Activated CD8-positive, alpha-beta memory T cell treated with anti-CD3 and anti-CD28 coated beads for 48 hours (primary cell): ENCODE data around the gene ZDHHC1.

Experiments
- DNase-seq, 3 experiments: peaks; one replicate each; pipeline ENCODE4 v3.0.0-alpha.2; 2020; ENCODE audit warnings: low read depth in 2 of 3, low spot score in 2 of 3

Gene ZDHHC1

DNA sequence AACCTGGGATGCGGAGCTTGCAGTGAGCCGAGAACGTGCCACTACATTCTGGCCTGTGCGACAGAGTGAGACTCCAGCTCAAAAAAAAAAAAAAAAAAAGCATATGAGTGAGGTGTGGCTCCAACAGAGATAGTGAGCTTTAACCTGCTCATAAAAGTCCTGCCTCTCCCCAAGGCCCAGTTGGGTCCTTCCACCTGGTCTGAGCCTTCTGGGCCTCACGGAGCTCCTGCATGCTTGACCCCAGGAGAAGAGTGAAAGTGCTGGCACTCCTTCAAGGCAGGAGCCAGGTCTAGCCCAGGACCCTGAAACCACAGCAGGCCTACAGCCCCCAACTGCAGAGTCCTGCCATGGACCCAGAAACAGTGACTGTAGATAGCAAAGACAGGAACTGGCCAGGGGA is 32.3 kb upstream of the ZDHHC1 start:
- no peak for DNase-seq

GRCh38 chr16:67447508-67448076 is 31.3 kb upstream of the ZDHHC1 start:
- DNase-seq: peak; percentile 46 to 57 (median 48)

- no peak for DNase-seq
Measured at GRCh38 chr16:67446968-67447507, 30.8 kb upstream of the ZDHHC1 start.

GRCh38 chr16:67445913-67446907 is 29.9 kb upstream of the ZDHHC1 start:
- no peak for DNase-seq

DNA sequence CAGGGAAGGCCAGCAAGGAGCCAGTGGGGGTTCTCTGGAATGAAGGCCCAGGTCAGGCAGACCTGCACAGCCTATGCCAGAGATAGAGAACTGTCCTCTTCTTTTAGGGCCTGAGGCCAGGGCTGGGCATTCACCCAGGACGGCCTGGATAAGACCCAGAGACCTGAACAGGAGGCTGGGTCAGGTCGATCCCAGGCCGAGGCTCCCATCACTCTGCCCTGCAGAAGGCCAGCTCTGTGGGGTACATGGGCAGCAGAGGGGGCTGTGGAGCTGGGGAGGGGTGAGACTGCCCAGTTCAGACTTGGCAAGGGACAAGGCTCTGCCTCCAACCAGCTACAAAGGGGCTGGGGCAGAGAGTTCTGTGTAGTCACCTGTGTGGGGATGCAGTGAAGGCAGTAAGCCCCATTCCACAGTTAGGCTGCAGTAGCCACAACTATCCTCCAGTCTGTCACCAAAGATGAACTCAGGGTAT is 29.2 kb upstream of the ZDHHC1 start:
- no peak for DNase-seq

DNA sequence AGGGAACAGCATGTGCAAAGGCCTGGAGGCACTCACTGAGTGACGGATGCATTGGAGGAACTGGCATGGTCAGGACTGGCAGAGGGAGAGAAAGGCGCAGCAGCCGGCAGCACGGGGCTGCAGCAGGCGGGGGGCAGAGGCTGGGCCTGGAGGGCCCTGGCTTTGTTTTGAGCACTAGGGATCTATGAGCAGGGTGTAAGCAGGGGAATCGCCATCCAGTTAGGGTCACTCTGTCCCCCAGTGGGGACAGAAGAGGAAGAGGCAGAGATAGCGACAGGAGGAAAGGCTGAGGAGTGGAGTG is 28.8 kb upstream of the ZDHHC1 start:
- DNase-seq: no peak

GRCh38 chr16:67444259-67445125 is 28.2 kb upstream of the ZDHHC1 start:
- no peak for DNase-seq

- DNase-seq: no peak
Measured at GRCh38 chr16:67443265-67443664, 27.0 kb upstream of the ZDHHC1 start.

DNA sequence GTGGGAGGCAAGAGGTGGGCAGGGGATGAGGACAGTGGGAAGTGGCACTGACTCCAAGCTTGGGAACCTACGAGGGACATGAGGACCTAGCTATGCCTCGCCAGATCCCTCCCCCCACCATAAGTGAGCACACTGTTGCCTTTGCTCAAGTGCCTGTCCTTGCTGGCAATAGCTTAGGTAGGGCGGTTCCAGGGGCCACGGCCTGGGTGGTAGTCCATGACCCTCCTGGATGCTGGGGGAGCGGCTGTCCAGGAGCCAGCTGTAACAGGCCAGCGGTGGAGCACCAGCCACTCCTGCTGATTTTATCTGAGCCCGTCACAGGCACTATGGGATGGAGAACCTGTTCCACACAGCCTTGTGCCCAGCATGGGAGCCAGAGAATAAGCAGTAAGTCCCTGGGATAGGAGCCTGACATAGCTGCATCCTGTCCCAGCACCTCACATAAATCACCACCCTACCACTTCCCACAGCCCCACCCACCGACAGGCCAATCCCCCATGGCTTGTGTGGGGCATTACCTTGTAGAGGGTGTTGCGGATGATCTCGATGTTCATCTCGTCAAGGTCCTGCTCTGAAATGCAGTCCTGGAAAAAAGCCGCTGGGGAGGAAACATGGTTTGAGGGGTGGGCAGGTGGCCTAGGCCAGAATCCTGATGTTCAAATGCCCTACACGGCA is 26.4 kb upstream of the ZDHHC1 start:
- no peak for DNase-seq

DNA sequence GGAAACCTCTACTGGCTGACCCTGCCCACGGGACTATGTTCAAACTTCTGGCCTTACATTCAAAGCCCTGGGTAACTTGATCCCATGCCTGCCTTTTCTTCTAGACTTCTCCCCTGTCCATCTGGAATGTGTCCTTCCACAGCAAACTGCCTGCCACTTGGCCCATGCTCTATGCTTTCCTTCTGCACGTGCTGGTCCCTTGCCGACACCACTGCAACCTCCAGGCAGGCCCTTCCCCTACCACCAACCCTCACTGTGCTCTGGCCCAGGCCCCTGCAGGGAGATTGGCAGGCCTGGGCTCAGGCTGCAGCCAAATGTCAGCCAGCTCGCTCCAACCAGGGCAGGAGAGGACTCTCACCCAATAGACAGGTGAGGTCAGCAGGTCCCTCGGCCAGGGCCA is 25.6 kb upstream of the ZDHHC1 start:
- no peak for DNase-seq

- no peak for DNase-seq
Measured at GRCh38 chr16:67441271-67441753, 25.0 kb upstream of the ZDHHC1 start.

DNA sequence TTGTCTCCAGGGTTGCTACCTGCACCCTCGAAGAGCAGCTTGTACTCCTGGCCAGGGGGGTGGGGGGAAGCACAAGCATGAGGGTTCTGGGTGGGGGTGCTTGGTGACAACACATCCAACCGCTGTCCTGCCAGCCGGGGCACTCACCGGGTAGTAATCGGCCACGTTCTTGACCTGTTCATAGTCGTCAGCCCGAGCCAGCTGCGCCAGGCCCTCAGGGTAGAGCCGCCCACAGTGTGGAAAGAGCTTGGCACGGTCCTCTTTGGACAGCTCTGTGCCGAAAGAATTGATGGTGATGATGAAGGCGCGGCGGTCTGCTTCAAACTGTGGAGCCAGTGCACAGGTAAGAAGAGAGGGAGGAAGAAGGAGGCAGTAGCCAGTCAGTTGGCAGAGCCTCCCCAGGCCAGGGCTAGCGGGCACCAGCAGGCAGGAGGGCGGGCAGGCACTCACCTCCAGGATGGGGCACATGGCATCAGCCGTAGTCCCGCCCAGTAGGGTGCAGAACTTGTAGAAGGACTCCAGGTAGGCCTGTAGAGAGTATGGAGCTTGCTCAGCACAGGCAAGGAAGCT is 22.6 kb upstream of the ZDHHC1 start:
- DNase-seq: no peak

DNA sequence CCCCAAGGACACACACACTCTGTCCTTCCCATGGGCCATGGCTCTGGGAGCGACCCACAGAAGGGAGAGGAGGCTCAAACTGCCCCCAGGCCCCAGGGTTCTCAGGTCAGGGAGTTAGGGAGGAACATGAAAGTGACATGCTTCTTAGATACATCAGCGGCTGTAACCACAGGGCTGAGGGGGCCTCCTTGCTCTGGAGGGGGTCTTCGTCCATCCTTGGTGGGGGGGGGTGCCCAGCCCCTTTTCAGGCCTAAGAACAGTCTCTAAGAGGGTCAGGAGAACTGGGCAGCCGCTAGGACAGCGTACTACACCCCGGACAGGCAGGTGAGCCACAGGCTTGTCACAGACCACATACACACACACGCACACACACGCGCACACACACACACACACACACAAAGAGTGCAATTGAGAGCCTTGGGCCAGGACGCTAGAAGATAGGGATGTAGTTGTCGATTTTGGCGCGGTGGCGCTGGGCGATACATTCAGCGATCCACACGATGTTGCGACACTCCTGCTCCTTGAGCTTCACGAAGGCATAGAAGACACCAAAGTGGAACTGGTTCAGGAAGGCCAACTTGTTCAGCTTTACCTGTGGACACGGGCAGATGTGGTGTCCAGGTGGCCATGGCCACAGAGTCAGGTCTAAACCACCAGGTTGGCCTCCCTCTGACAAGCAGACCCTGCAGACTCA is 22.0 kb upstream of the ZDHHC1 start:
- DNase-seq: no peak

GRCh38 chr16:67437513-67437912 is 21.2 kb upstream of the ZDHHC1 start:
- DNase-seq: no peak

GRCh38 chr16:67436640-67437193 is 20.4 kb upstream of the ZDHHC1 start:
- DNase-seq: no peak

DNA sequence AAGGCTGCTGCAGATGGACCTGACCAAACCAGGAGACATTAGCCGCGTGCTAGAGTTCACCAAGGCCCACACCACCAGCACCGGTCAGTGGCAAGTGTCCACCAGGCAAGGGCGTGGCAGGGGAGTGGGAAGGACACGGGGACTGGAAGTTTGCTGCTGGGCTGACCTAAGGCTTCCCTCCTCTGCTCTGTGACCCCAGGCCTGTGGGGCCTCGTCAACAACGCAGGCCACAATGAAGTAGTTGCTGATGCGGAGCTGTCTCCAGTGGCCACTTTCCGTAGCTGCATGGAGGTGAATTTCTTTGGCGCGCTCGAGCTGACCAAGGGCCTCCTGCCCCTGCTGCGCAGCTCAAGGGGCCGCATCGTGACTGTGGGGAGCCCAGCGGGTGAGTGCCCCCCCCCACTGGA is 19.5 kb upstream of the ZDHHC1 start:
- DNase-seq: no peak

DNA sequence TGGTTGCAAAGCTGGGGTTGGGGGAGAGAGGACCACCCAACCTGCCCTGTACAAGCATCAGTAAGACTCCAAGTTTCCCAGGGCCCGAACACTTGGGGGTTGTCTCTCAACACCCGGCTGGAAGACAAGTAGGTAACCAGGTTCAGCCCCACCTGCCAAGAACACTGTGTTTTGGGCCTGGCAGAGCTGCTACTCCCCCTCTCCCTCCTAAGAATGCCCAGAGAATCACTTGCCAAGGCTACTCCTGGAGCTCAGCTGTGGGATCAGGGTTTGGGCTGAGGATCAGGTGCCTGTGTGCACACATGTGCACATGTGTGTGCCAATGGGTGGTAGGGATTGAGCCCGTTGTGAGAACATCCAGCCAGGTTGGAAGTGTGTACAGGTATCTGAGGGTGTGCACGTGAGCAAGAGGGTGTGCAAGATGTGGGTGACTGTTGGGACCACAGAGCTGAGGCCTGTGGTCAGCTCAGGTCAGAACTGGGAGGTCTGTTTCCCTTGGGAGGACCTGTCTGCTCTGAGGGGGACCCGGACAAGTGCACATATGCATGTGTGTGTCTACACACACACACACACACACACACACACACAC is 16.9 kb upstream of the ZDHHC1 start:
- DNase-seq: no peak

GRCh38 chr16:67432506-67432890 is 16.2 kb upstream of the ZDHHC1 start:
- no peak for DNase-seq
